ENCODE results near the gene ST6GALNAC6.

The ST6GALNAC6 gene

DNA sequence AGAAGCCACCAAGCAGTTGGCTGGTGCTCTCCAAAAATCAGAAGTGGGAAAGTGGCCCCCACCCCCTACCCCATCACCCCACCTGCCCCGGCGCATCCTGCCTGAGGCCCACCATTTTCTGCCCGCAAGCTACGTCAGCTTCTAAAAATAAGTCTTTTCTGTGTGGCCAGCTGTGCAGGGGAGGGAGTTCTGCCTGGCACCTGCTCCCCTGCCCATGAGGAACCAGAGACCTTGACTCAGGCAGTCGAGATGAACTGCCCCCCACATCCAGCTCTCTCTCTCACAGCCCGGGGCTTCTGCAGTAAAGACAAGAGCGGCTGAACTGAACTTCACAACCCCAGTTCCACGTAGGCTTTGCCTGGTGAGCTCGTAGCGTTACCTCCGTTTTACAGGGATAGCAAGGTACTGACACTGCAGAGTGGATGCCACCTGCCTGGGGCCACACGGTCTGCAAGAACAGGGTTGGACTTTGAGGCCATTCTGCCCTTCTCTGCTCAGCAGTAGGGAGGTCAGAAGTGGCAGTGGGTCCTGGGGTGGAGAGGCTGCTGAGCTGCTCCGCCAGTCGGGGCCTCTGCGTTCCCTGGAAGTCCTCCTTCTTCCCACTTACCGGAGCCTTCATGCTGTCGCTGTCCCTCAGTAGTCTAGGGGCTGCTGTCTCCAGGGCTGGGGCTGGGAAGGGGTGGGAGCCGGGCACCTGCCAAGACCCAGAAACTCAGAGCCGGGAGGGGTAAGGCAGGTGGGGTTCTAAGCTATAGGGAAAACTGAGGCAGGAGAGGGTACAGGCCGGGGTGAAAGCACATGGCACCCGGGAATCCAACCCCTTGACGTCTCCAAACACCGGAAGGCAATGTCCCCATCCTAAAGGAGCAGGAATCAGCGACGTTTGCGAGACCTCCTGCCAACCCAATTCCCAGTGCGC is 16.7 kb upstream of the ST6GALNAC6 start:
- no peak for DNase-seq

DNA sequence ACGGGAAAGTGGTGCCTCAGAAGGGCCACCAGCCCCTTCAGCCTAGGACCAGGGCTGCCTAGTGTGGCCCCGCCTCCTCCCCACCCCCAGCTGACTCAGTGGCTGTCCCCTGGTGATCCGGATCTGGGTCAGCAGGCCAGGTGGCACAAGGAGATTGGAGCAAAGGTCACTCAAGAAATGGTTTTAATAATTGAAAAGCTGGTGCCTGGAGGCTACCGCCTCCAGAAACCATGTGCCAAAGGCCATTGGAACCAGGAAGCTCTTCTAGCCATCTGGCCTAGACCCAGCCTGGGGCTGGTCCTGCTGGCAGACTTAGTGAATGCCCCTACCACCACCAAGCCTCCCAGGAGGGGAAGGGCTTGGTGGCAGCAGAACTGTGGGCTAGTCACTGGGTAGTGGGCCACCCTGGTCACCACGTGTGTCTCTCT is 15.9 kb upstream of the ST6GALNAC6 start:
- no peak for DNase-seq

DNA sequence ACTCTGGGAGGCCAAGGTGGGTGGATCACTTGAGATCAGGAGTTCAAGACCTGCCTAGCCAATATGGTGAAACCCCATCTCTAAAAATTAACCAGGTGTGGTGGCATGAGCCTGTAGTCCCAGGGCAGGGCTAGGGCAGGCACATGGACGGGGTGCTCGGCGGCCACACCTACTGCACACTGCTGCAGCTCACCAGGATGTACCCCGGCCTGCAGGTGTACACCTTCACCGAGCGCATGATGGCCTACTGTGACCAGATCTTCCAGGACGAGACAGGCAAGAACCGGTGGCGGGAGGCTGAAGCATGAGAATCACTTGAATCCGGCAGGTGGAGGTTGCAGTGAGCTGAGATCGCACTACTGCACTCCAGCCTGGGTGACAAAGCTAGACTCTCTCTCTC is 14.3 kb upstream of the ST6GALNAC6 start:
- DNase-seq, result no peak

DNA sequence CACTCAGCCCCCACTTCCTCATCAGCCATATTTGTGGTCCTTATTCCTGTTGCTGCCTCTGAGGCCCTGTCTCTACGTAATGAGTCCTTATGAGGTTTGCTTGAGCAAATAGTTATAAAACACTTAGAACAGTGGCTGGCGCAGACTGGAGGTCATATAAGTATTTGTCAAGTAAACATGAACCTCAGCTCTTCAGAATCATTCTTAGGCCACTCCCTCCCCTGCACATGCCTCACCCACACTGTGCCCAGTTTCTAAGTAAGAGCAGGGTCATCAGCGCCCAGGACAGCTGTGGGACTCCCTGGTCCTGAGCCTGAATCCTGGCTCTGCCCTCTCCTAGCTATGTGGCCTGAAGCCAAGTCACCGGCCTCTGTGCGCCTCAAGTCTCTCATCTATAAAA is 13.5 kb upstream of the ST6GALNAC6 start:
- no peak for DNase-seq

DNA sequence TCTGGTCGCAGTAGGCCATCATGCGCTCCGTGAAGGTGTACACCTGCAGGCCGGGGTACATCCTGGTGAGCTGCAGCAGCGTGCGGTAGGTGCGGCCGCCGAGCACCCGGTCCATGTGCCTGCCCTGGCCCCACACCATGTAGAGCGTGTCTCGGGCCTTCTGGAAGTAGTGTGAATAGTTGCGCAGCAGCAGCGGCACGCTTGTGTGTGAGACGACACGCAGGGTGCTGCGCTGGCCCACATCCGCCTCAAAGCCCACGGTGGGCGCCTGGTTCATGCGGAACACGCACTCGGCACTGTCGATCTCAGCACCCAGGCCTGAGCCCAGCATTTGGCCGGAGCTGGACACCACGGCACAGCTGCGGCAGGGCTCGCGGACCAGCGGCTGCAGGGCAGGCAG is 12.9 kb upstream of the ST6GALNAC6 start:
- DNase-seq, result no peak

DNA sequence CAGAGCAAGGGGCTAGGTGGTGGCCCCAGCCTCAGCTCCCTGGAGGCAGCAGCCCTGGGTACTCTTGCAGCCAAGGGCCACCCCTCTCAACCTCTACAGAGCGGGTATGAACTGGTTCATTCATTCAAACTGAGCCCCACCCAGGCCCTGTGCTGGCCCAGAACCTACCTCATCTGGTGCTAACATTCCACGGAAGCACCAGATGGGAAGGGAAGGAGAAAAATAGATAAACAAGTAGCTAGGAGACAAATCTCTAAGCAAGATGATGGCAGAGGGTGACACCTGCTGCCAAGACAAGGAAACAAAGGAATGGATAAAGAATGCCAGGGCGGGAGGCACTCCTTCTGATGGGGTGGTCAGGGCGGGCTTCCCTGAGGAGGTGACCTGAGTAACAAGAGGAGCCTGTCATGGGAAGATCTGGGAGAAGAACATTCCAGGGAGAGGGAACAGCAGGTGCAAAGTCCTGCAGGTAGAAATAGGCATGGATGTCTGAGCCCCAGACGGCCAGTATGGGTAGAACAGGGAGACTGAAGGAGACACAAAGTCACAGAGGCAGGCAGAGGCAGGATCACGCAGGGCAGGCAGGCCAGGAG is 11.3 kb upstream of the ST6GALNAC6 start:
- DNase-seq, result no peak

DNA sequence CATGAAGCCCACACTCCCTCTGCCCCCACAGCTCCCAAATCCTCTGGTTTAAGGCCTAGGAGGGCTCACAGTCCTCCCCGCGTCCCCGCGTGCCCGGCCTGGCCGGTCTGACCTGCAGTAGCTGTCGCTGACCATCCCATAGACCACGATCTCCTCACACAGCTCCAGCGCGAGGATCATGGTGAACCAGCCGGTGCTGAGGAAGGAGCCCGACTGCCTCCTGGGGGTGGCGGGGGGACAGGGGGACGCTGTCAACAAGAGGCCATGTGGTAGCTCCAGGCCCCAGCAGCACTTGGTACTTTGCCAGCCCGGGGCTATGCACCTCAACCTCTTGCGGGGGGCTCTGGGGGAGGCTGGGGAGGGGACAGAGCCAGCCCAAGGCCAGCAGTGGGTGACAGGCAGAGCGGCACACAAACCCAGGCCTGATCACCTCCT is 10.5 kb upstream of the ST6GALNAC6 start:
- no peak for DNase-seq

DNA sequence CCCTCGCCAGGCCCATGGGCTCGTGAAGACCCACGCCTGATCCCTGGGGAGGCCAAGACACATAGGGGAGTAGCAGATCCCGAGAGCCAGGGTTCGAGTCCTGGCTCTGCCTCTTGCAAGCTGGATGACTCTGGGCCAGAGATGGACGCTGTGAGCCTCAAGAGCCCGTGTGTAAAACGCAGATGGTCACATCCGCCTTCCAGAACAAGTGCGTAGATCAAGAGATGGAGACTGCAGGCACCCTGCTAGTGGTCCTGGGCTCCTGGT is 9.2 kb upstream of the ST6GALNAC6 start:
- no peak for DNase-seq

DNA sequence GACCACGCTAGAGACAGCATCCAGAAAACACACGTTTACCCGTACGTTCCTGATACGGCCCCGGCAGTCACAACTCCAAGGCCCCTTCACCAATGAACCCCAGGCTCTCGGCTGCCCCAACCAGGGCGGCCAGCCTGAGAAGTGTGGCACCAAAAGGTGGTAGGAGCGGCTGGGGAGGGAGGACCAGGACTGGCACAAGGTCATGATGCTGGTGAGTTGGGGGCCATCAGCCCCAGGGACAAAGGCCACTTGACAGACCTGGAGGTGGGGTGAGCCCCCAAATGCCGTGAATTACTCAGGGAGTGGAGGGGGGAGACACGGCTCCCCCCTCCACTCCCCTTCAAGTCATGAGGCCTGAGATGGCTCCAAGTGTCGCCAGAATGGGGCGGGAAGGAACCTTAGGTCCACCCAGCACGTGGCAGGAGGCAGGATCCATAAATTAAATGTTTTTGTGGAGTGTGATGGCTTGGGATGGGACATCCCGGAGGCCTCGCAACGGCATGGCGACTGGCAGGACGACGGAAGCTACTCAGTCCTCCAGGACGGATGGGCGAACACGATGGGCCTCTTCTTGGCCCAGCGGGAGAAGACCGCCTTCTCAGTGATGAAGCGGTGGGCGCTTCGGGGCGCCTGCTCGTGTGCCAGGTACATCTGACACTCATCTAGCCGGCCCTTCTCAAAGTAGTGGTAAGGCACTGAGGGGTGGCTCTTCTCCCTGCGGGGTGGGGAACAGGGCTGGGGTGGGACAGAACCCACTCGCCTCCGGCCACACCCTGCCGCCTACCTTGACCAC is 8.7 kb upstream of the ST6GALNAC6 start:
- no peak for DNase-seq

DNA sequence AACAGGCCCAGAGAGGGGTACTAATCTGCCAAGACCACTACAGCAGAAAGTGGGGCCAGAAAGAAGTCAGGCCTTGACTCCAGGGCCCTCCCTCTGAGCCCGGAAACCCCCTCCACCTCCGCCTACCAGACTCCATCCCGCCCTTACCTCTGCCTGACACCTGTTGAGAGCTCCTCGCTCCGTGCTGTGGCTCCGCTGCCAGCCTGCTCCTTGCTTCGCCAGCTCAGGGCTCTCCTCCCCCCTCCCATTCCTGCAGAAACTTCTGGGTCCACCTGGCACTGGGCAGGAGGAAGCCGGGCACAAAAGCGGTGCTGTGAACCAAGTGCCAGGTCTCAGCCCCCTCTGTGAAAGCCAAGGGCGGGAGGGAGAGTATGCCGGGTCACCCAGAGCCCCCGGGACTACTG is 6.4 kb upstream of the ST6GALNAC6 start:
- no peak for DNase-seq

DNA sequence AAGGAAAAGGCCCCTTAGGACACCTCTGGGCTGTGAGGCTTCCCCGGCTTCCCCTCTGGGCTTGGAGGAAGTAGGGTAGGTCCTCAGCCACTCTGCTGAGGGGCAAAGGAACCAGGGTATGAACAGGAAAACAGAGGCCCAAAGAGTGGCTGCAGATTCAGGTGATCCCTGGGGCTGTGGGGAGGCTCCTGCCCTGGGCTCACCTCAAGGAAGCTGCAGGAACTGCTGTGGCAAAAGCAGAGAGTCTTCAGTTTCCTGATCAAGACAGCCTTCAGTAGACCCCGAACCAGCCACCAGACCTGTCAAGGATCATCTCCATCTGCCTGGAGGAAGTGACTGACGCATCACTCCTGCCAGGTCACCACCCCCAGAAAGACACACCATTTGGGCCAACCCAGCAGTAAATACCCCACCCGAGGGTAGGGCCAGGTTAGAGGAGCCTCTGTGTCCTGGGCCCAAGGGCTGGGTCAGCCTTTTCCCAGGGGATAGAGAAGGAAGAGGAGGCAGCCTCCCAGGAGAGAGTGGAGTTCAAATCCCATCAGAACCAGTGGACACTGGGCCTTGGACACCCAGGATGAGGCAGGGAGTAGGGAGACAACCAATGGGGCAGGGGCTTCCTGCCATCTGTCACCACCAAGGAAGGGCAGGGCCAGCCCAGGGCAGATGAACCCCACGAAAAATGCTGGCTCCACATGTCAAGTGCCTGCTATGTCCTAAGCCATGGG is 5.8 kb upstream of the ST6GALNAC6 start:
- no peak for DNase-seq

DNA sequence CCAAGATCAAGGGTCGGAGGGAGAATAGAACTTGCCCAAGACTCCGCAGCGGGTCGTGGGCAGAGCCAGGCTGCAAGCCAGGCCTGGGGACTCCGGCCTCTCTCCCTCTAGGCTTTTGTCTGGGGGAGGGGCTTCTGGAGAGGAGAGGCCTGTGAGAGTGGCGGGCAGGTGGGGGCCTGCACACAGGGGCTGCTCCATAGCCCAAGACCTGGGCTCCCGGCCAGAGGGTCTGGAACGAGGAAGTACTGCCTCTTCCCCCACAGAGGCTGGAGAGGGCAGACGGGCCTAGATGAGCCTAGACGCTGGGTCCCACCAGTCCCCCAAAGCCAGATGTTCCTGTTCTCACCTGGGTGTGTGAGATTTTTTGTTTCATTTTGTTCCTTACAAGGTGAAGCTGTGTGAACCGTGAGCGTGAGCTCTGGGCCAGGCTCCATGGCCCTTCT is 5.2 kb upstream of the ST6GALNAC6 start:
- no peak for DNase-seq

DNA sequence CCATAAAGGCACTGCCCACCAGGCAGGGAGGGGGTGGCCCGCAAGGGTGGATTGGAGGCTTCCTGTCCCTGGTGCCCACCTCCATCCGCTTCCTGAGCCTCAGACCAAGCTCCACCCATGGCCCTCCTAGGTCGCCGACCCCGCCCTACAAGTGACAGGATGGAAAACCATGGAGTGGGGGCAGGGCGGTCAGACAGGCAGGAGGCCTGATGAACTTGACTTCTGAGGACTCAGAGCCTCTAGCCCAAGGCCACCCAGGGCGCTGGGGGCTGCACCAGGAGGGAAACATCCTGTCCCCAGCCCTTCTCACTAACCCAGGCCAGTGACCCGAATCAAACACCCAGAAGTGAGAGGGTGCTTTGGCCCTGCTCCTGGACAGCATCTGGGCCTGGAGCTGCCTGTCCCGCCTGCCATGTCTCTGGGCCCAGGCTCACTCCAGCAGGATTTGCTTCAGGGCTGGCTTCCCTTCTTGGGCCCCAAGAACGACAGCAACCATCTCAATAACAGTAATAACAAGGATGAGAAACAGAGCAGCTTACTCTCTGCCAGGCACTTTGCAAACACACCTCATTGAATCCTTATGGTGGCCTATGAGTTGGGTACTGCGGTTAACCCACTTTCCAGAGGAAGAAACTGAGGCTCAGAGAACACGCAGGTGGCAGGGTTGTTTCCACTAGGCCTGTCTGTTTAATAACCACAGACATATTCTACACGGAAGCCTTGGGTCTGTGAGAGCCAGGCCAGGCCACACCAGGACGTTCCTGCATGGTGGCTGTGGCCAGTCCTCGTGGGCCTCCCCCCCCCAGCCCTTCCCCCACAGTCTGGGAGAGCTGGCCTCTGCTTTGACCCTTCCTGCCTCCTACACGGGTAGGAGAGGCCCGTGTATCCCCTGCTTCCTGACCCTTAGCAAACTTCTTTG is 4.4 kb upstream of the ST6GALNAC6 start:
- no peak for DNase-seq

DNA sequence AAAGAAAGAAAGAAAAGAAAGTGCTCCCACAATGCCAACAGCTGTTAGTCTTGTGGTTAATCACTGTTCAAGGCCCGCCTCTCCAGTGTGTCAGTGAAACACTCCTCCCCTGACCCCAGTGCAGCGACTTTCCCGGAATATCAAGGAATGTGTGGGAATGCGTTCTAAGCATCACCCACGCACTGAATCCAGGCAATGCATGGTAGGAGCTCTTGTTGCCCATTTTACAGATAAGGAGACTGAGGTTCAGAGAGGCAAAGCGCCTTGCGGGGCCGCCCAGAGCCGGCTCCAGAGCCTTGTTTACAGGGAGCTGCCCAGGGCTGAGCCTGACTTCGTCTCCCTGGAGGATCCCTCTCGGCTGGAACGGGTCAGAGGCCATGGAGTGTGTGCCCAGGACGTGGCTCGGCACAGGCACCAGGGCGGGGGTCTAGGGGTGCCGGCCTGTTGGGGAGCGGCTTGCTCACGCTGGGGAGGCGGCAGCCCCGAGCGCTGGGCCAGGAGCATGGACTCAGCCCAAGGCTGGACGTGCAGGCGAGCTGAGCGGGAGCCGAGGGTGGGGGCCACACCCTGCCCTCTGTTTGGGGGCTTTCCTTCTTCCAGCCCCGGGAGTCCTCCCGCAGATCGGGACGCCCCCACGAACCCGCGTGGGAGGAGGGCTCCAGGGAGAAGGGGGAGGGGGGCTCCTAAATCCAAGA is 823 bp downstream of the ST6GALNAC6 start:
- no peak for DNase-seq

DNA sequence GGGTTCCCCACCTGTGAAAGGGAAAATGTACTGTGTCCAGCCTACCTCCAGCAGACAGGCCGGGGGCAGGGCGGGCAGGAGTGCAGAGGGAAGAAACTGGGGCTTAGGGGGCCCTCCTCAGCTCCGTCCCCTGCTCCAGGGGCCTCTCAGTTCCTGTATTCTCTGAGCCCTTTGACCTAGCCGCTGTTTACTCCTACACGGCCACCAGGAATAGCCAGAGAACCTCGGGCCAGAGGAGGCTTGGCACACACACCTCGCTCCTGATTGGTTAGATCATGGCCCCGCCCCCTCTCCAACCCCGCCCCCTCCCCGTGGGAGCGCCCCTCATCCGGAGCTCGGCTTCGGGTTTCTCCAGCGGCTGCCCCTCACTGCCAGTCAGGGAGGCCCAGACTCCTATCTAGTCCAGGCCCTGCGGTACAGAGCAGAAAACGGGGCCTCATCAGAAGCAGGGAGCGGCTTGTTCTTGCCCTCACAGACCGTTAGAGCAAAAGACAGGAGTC is 2.2 kb downstream of the ST6GALNAC6 start:
- no peak for DNase-seq

DNA sequence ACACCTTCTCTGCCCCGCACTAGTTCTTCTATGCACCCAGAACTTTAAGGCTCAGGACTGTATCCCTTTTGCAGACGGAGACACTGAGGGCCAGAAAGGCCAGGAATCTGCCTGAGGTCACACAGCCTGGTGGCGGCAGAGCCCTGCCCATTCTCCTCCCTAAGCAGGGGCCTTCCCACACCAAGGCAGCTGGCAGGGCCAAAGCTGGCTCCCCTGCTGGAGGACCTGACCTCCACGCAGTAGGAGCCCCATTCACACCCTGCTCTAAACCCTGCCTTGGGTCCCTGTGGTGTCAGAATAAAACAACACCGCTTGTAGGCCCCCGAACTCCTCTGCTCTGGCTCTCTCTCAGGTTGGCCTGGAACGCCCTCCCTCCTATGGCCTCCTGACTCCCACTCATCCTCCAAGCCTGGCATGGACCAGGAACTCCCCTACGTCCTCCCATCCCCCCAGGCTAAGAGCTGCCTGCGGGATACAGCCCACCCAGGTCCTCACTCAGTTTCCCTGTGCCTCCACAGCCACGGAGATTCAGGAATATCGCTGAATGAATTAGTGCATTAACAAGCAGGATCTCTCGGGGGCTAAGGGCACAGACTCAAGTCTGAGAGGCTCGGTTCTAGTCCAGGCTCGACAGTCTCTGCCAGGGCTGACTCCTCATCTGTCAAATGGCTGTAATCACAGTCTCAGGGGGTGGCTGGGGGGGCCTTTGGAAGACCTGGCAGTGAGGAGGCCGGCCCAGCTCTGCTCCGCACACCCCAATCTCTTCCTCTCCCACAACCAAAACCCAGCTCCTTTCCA is 2.8 kb downstream of the ST6GALNAC6 start:
- DNase-seq, result no peak

DNA sequence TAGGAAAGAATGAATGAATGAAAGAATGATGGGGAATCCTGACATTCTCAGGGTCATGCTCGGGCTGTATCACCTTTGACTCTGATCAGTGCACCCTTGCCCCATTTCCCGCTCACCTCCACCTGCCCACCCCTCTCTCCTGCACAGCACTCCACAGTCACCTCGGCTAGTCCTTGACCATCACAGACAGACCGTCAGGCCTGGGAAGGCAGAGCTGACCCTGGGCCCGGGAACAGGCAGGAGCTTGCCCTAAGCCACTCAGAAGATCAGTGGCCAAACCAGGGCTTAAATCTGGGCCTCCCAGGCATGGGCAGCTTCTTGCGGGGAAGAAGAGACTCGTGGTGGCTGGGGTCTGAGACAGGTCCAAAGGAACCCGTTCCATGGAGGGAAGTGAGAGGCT is 3.6 kb downstream of the ST6GALNAC6 start:
- DNase-seq, result no peak

DNA sequence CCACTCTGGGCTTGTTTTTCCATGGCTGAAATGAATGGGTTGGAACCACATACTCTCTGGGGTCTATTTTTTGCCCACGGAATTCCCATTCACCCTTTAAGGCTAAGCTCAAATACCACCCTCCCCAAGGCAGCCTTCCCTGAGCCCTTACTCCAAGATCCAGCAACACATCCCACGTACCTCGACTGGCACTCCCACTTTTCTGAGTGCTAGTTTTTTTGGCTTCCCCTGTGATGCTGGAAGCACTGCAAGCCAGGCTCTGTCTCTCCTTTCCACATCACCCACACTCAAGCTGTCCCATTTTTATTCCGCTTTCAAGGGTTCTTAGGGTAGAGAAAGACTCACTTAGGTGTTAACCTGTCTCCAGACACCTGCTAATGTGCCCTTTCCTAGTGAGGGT is 6.0 kb downstream of the ST6GALNAC6 start:
- DNase-seq, result no peak

DNA sequence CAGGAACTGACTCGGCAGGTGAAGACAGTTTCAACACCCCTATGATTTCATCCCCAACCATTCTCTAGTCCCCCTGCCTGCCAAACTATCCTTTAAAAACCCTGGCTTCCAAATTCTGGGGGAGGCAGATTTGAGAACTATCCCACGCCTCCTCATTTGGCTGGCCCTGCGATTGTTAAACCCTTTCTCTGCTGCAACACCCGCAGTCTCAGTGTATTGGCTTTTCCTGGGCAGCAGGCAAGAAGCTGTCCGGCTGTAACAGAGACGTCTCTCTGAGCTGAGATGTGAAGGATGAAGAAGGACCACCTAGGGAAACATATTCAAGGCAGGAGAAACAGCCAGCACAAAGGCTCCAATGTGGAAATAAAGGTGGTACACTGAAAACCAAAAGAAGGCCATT is 6.6 kb downstream of the ST6GALNAC6 start:
- DNase-seq, result no peak

DNA sequence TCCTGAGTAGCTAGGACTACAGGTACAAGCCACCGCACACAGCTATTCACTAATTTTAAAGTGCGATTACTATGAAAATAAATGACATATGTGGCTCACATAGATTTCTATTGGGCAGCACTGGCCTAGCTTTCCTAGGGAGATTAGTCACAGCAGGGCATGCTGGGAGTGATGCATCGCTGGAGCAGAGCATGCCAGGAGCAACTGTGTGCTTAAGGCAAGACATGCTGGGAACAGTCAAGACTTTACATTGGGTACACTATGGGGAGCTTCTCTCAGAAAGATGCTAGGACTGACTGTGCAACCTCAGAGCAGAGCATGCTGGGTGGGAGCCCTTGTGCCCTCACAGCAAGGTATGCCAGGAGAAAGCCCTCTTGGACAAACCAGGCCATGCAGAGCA is 9.3 kb downstream of the ST6GALNAC6 start:
- no peak for DNase-seq
